ENCODE results near the gene PTPRU. TPM values are rescaled to one million over a fixed set of nuclear protein-coding genes. Genes with fewer than 3 reads are reported as not detected.

Gene PTPRU
- total and polyA plus RNA-seq, 7 donors = 14.5 to 51.4 (median 25.6) TPM

GRCh38 chr1:29251164-29252124, 15.1 kb downstream of the PTPRU start:
- DNase-seq = no peak
- intact Hi-C loops (cut with DNase I) = loop anchor here in 1 of 2 donors (10.0 kb wide), 1 partner anchor 863 kb away; no protein-coding TSS in a partner anchor
- 82 to 84% (median 82%) methylated on average over 8 of the region's 8 CpGs for WGBS, 3 donors
- Histone ChIP-seq H3K9me3 (no peaks in the 10 kb centered on the region), H3K36me3 (ENCODE audit: insufficient read depth in 1 of 2, low read depth in 1 of 2) (no peaks in the 10 kb centered on the region), H3K4me3 (no peak overlapping the region), H3K27me3 (ENCODE audit: insufficient read depth in 3 of 3, low read length in 2 of 3) (no peaks in the 10 kb centered on the region), H3K4me1 (peaks cover 6% of the 10 kb centered on the region), H3K27ac (no peak overlapping the region)
- peak in 1 of 4 donors; percentile 33 for ATAC-seq
- no peak for TF ChIP-seq CTCF (IDR thresholded peaks at IDR 0.05)

- Histone ChIP-seq H3K4me3 (no peak overlapping the region), H3K4me1 (no peaks in the 10 kb centered on the region), H3K27me3 (ENCODE audit: insufficient read depth in 3 of 3, low read length in 2 of 3) (no peaks in the 10 kb centered on the region), H3K36me3 (ENCODE audit: insufficient read depth in 1 of 2, low read depth in 1 of 2) (no peaks in the 10 kb centered on the region), H3K27ac (no peak overlapping the region), H3K9me3 (no peaks in the 10 kb centered on the region)
- 91 to 98% (median 94%) methylated on average over 3 of the region's 3 CpGs for WGBS, 3 donors
- TF ChIP-seq CTCF (IDR thresholded peaks at IDR 0.05) = no peak
- intact Hi-C loops (cut with DNase I) = loop anchor here in 1 of 2 donors (10.0 kb wide), 1 partner anchor 862 kb away; no protein-coding TSS in a partner anchor
- no peak for ATAC-seq
- DNase-seq = no peak
Measured at GRCh38 chr1:29253180-29253579, 16.9 kb downstream of the PTPRU start.

DNA sequence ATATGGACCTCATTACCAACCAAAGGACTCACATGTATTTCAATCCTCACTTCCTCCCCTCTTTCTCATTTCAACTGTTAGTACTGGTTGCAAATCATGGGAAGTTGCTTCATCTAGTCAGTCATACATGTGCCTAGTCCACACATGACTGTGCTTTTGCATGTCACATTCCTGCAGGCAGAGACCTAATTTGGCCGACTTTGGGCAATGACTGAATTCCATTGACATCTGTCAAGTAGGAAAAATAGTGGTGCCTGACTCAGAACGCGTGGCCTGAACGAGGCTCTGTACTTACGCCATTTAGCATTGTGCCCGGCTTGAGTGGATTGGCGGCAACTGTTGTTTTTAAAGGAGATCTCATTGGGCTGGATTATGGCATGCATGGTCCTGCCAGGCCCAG, 18.0 kb downstream of the PTPRU start:
- intact Hi-C loops (cut with DNase I) = loop anchor here in 1 of 2 donors (10.0 kb wide), 1 partner anchor 860 kb away; no protein-coding TSS in a partner anchor
- H3K27me3 ChIP-seq (ENCODE audit: insufficient read depth in 3 of 3, low read length in 2 of 3) = peaks cover 0 to 2% (median 0%) of the 10 kb centered on the region in 3 donors
- 74 to 80% (median 80%) methylated on average over 7 of the region's 7 CpGs for WGBS, 3 donors

DNA sequence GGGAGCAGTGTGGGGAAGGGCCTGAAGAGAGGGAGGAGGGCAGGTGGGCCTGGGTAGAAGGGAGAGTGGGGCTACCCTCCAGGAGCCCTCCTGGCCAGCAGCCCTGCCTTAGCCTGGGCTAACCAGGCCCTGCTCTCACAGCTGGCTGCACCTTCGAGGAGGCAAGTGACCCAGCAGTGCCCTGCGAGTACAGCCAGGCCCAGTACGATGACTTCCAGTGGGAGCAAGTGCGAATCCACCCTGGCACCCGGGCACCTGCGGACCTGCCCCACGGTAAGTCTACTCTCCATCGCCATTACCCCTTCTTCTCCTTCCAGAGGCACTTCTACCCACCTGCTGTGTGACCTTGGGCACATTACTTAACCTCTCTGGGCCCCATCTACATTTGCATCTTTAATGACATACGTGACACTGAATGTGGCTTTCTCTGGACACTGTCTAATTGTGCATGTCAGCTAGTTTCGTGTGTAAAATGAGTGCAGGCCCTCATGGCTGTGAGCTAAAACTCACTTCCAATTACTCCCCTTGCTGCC, 18.9 kb downstream of the PTPRU start:
- TF ChIP-seq CTCF (IDR thresholded peaks at IDR 0.05) = no peak
- intact Hi-C loops (cut with DNase I) = loop anchor here in 1 of 2 donors (10.0 kb wide), 1 partner anchor 860 kb away; no protein-coding TSS in a partner anchor
- no peak for ATAC-seq
- Histone ChIP-seq H3K27me3 (ENCODE audit: insufficient read depth in 3 of 3, low read length in 2 of 3) (peaks cover 0 to 2% (median 0%) of the 10 kb centered on the region in 3 donors), H3K27ac (no peak overlapping the region), H3K4me1 (peaks cover 10% of the 10 kb centered on the region), H3K9me3 (no peaks in the 10 kb centered on the region), H3K36me3 (ENCODE audit: insufficient read depth in 1 of 2, low read depth in 1 of 2) (no peaks in the 10 kb centered on the region), H3K4me3 (no peak overlapping the region)
- DNase-seq = no peak
- 86 to 96% (median 92%) methylated on average over 10 of the region's 10 CpGs for WGBS, 3 donors

More for the DNA sequence above, 18.0 kb downstream of the PTPRU start:
- Histone ChIP-seq H3K27ac (no peak overlapping the region), H3K36me3 (ENCODE audit: insufficient read depth in 1 of 2, low read depth in 1 of 2) (no peaks in the 10 kb centered on the region), H3K4me1 (peaks cover 6% of the 10 kb centered on the region), H3K9me3 (no peaks in the 10 kb centered on the region), H3K4me3 (no peak overlapping the region)
- TF ChIP-seq CTCF (IDR thresholded peaks at IDR 0.05) = no peak
- no peak for ATAC-seq
- DNase-seq = no peak
